OCI-LY3 (cell line): ENCODE results near the gene MLLT10.

ENCODE experiments used
- H2AFZ ChIP-seq: fragments of 200-600, 300-600 bp; shearing (Covaris generic); 2 replicates; pipeline ENCODE4 v1.6.0; 2014; ENCODE audit warnings: antibody characterized with exemption, low read depth, low read length
- H3K27ac ChIP-seq: fragments of 200-600, 300-600 bp; sonication (generic); 2 replicates; pipeline ENCODE4 v1.5.1; 2014; ENCODE audit warnings: mild to moderate bottlenecking, low read length, moderate library complexity, mixed read lengths
- H3K27me3 ChIP-seq: fragments of 200-600, 300-600 bp; sonication (generic); 2 replicates; pipeline ENCODE4 v1.6.1; 2014; ENCODE audit warnings: low read depth, low read length, mixed read lengths
- H3K36me3 ChIP-seq: fragments of 200-600, 300-600 bp; sonication (generic); replicated peaks from 2 replicates; pipeline ENCODE3; 2014; ENCODE audit warnings: low read depth, low read length, mixed read lengths
- H3K4me1 ChIP-seq: fragments of 300-600, 200-600 bp; sonication (generic); 2 replicates; pipeline ENCODE4 v1.6.1; 2014; ENCODE audit warnings: low read length, mixed read lengths
- H3K4me2 ChIP-seq: fragments of 200-600, 300-600 bp; sonication (generic); 2 replicates; pipeline ENCODE4 v1.6.1; 2014; ENCODE audit warnings: low read length, mixed read lengths
- H3K4me3 ChIP-seq: fragments of 300-600, 200-600 bp; sonication (generic); 2 replicates; pipeline ENCODE4 v1.5.1; 2014; ENCODE audit warnings: antibody characterized with exemption, mild to moderate bottlenecking, low read length, moderate library complexity
- H3K79me2 ChIP-seq: fragments of 300-600, 200-600 bp; shearing (Covaris generic); 2 replicates; pipeline ENCODE4 v1.6.1; 2014; ENCODE audit warnings: mild to moderate bottlenecking, low read length, mixed read lengths
- H3K9ac ChIP-seq: fragments of 300-600, 200-600 bp; shearing (Covaris generic); 2 replicates; pipeline ENCODE4 v1.6.0; 2014; ENCODE audit warnings: mild to moderate bottlenecking, low read length, moderate library complexity
- H3K9me3 ChIP-seq: fragments of 200-600, 300-600 bp; shearing (Covaris generic); 2 replicates; pipeline ENCODE4 v1.6.1; 2014; ENCODE audit warnings: low read length, mixed read lengths; ENCODE audit not compliant: insufficient read depth
- H4K20me1 ChIP-seq: fragments of 200-600, 300-600 bp; sonication (generic); 2 replicates; pipeline ENCODE4 v1.6.1; 2016; ENCODE audit warnings: low read length, mixed read lengths; ENCODE audit not compliant: insufficient read depth
- CTCF ChIP-seq: fragments of 200-600, 300-600 bp; sonication (generic); IDR thresholded peaks from 2 replicates; pipeline ENCODE4 v1.5.1; 2014; ENCODE audit warnings: antibody characterized with exemption, low read length, low read depth
- EZH2phosphoT487 ChIP-seq: fragments of 200-600 bp; shearing (Covaris generic); IDR thresholded peaks from 2 replicates; pipeline ENCODE4 v1.6.1; 2018; ENCODE audit warnings: antibody characterized with exemption, mixed run types, low read depth

MLLT10 gene

GRCh38 chr10:21744223-21744622 lies 210.2 kb downstream of the MLLT10 start:
- no peak overlapping the region for H3K9ac ChIP-seq
- TF ChIP-seq CTCF = no peak
- no peak for TF ChIP-seq EZH2phosphoT487

GRCh38 chr10:21746118-21746517 lies 212.1 kb downstream of the MLLT10 start:
- H3K9ac ChIP-seq = no peak overlapping the region
- no peak overlapping the region for H2AFZ ChIP-seq
- no peak overlapping the region for H3K4me3 ChIP-seq
- H3K27ac ChIP-seq = no peak overlapping the region
- H4K20me1 ChIP-seq = no peaks in the 10 kb centered on the region
- no peak overlapping the region for H3K4me2 ChIP-seq
- TF ChIP-seq EZH2phosphoT487 (no peak), CTCF (no peak)
- no peaks in the 10 kb centered on the region for H3K9me3 ChIP-seq
- no peaks in the 10 kb centered on the region for H3K27me3 ChIP-seq
- no peaks in the 10 kb centered on the region for H3K79me2 ChIP-seq
- peaks cover 2% of the 10 kb centered on the region for H3K36me3 ChIP-seq
- no peaks in the 10 kb centered on the region for H3K4me1 ChIP-seq

More at GRCh38 chr10:21744223-21744622, 210.2 kb downstream of the MLLT10 start:
- Histone ChIP-seq H3K4me2 (no peak overlapping the region), H3K4me3 (no peak overlapping the region), H2AFZ (no peak overlapping the region), H3K79me2 (no peaks in the 10 kb centered on the region), H3K27ac (no peak overlapping the region), H3K4me1 (no peaks in the 10 kb centered on the region), H3K27me3 (no peaks in the 10 kb centered on the region), H4K20me1 (no peaks in the 10 kb centered on the region), H3K36me3 (peaks cover 2% of the 10 kb centered on the region), H3K9me3 (no peaks in the 10 kb centered on the region)

GRCh38 chr10:21747809-21748208 lies 213.8 kb downstream of the MLLT10 start:
- TF ChIP-seq EZH2phosphoT487 (no peak), CTCF (no peak)
- Histone ChIP-seq H3K9ac (no peak overlapping the region), H3K4me3 (no peak overlapping the region)

GRCh38 chr10:21749788-21750187 lies 215.8 kb downstream of the MLLT10 start:
- Histone ChIP-seq H3K79me2 (no peaks in the 10 kb centered on the region), H3K36me3 (no peaks in the 10 kb centered on the region), H3K4me1 (no peaks in the 10 kb centered on the region), H4K20me1 (no peaks in the 10 kb centered on the region), H2AFZ (no peak overlapping the region), H3K9ac (no peak overlapping the region), H3K4me2 (no peak overlapping the region), H3K9me3 (no peaks in the 10 kb centered on the region), H3K27ac (no peak overlapping the region), H3K4me3 (no peak overlapping the region), H3K27me3 (no peaks in the 10 kb centered on the region)
- no peak for TF ChIP-seq EZH2phosphoT487

More at GRCh38 chr10:21747809-21748208, 213.8 kb downstream of the MLLT10 start:
- H3K79me2 ChIP-seq = no peaks in the 10 kb centered on the region
- no peak overlapping the region for H3K4me2 ChIP-seq
- no peaks in the 10 kb centered on the region for H4K20me1 ChIP-seq
- no peak overlapping the region for H3K27ac ChIP-seq
- no peak overlapping the region for H2AFZ ChIP-seq
- no peaks in the 10 kb centered on the region for H3K9me3 ChIP-seq
- no peaks in the 10 kb centered on the region for H3K4me1 ChIP-seq
- H3K36me3 ChIP-seq = peaks cover 2% of the 10 kb centered on the region
- H3K27me3 ChIP-seq = no peaks in the 10 kb centered on the region

- Histone ChIP-seq H3K4me1 (no peaks in the 10 kb centered on the region), H2AFZ (no peak overlapping the region), H3K9me3 (no peaks in the 10 kb centered on the region), H3K4me2 (no peak overlapping the region), H3K27ac (no peak overlapping the region), H3K27me3 (no peaks in the 10 kb centered on the region), H3K4me3 (no peak overlapping the region), H3K79me2 (no peaks in the 10 kb centered on the region), H4K20me1 (no peaks in the 10 kb centered on the region), H3K9ac (no peak overlapping the region), H3K36me3 (no peaks in the 10 kb centered on the region)
- TF ChIP-seq EZH2phosphoT487 (no peak), CTCF (no peak)
These were observed 216.4 kb downstream of the MLLT10 start for GRCh38 chr10:21750424-21750823.
